Astrocyte (in vitro differentiated cells and primary cell): ENCODE results near the gene OSBPL3.

Source experiments
- EZH2 ChIP-seq: IDR thresholded peaks from 2 replicates; pipeline ENCODE4 v1.6.1; 2012; ENCODE audit warnings: mild to moderate bottlenecking, low read length, inconsistent platforms; ENCODE audit not compliant: insufficient read depth
- TF ChIP-seq, protein P1 (sequence below): IDR thresholded peaks from 2 replicates; pipeline ENCODE4 v1.5.1; 2011; ENCODE audit warnings: low read depth, mild to moderate bottlenecking, inconsistent platforms, low read length, moderate library complexity; ENCODE audit not compliant: insufficient read depth

- TF ChIP-seq, protein P1, sequence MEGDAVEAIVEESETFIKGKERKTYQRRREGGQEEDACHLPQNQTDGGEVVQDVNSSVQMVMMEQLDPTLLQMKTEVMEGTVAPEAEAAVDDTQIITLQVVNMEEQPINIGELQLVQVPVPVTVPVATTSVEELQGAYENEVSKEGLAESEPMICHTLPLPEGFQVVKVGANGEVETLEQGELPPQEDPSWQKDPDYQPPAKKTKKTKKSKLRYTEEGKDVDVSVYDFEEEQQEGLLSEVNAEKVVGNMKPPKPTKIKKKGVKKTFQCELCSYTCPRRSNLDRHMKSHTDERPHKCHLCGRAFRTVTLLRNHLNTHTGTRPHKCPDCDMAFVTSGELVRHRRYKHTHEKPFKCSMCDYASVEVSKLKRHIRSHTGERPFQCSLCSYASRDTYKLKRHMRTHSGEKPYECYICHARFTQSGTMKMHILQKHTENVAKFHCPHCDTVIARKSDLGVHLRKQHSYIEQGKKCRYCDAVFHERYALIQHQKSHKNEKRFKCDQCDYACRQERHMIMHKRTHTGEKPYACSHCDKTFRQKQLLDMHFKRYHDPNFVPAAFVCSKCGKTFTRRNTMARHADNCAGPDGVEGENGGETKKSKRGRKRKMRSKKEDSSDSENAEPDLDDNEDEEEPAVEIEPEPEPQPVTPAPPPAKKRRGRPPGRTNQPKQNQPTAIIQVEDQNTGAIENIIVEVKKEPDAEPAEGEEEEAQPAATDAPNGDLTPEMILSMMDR = no peak
- TF ChIP-seq EZH2 = no peak
Observed at GRCh38 chr7:24917510-24918239, 62.3 kb downstream of the OSBPL3 start.
